ENCODE measurements around the gene SRR.

DNA sequence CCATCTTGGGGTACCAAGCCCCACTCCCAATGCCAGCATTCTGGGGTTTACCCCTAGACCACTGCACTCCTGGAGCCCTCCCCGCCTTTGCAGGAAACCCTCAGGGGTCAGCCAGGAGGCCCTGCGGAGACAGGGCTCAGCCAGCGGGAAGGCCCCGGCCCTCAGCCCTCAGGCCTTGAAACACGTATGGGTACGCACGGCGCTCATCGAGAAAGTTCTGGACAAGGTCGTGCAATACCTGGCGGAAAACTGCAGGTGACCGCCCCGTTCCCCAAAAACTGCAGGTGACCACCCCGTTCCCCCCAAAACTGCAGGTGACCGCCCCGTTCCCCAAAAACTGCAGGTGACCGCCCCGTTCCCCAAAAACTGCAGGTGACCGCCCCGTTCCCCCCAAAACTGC lies 58.3 kb downstream of the SRR start:
- TF ChIP-seq, protein P1, sequence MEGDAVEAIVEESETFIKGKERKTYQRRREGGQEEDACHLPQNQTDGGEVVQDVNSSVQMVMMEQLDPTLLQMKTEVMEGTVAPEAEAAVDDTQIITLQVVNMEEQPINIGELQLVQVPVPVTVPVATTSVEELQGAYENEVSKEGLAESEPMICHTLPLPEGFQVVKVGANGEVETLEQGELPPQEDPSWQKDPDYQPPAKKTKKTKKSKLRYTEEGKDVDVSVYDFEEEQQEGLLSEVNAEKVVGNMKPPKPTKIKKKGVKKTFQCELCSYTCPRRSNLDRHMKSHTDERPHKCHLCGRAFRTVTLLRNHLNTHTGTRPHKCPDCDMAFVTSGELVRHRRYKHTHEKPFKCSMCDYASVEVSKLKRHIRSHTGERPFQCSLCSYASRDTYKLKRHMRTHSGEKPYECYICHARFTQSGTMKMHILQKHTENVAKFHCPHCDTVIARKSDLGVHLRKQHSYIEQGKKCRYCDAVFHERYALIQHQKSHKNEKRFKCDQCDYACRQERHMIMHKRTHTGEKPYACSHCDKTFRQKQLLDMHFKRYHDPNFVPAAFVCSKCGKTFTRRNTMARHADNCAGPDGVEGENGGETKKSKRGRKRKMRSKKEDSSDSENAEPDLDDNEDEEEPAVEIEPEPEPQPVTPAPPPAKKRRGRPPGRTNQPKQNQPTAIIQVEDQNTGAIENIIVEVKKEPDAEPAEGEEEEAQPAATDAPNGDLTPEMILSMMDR (IDR thresholded peaks at IDR 0.05; ENCODE audit: low read length): no peak
- TF ChIP-seq EZH2 (optimal IDR thresholded peaks at IDR 0.05; ENCODE audit: low read depth, low read length): no peak

Measured in MM.1S (cell line).